22Rv1 (cell line): ENCODE measurements around the gene STRN4.

Source experiments
- H3K27ac ChIP-seq: fragments of 450-650 bp; 2 replicates; pipeline ENCODE4 v1.5.1; 2017
- ZFX ChIP-seq: fragments of 450-650 bp; IDR thresholded peaks from 2 replicates; pipeline ENCODE4 v1.6.1; 2017; ENCODE audit warnings: antibody characterized with exemption, borderline replicate concordance
- TF ChIP-seq, protein P1 (sequence below): fragments of 450-650 bp; IDR thresholded peaks from 2 replicates; pipeline ENCODE4 v1.5.1; 2017; ENCODE audit warnings: mild to moderate bottlenecking

Gene STRN4

DNA sequence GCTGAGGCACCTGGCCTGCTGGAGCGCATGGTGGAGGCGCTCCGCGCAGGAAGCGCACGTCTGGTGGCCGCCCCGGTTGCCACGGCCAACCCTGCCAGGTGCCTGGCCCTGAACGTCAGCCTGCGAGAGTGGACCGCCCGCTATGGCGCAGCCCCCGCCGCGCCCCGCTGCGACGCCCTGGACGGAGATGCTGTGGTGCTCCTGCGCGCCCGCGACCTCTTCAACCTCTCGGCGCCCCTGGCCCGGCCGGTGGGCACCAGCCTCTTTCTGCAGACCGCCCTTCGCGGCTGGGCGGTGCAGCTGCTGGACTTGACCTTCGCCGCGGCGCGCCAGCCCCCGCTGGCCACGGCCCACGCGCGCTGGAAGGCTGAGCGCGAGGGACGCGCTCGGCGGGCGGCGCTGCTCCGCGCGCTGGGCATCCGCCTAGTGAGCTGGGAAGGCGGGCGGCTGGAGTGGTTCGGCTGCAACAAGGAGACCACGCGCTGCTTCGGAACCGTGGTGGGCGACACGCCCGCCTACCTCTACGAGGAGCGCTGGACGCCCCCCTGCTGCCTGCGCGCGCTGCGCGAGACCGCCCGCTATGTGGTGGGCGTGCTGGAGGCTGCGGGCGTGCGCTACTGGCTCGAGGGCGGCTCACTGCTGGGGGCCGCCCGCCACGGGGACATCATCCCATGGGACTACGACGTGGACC, 9.7 kb upstream of the STRN4 start:
- no peak overlapping the region for H3K27ac ChIP-seq
- TF ChIP-seq, protein P1, sequence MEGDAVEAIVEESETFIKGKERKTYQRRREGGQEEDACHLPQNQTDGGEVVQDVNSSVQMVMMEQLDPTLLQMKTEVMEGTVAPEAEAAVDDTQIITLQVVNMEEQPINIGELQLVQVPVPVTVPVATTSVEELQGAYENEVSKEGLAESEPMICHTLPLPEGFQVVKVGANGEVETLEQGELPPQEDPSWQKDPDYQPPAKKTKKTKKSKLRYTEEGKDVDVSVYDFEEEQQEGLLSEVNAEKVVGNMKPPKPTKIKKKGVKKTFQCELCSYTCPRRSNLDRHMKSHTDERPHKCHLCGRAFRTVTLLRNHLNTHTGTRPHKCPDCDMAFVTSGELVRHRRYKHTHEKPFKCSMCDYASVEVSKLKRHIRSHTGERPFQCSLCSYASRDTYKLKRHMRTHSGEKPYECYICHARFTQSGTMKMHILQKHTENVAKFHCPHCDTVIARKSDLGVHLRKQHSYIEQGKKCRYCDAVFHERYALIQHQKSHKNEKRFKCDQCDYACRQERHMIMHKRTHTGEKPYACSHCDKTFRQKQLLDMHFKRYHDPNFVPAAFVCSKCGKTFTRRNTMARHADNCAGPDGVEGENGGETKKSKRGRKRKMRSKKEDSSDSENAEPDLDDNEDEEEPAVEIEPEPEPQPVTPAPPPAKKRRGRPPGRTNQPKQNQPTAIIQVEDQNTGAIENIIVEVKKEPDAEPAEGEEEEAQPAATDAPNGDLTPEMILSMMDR: no peak
- no peak for TF ChIP-seq ZFX

DNA sequence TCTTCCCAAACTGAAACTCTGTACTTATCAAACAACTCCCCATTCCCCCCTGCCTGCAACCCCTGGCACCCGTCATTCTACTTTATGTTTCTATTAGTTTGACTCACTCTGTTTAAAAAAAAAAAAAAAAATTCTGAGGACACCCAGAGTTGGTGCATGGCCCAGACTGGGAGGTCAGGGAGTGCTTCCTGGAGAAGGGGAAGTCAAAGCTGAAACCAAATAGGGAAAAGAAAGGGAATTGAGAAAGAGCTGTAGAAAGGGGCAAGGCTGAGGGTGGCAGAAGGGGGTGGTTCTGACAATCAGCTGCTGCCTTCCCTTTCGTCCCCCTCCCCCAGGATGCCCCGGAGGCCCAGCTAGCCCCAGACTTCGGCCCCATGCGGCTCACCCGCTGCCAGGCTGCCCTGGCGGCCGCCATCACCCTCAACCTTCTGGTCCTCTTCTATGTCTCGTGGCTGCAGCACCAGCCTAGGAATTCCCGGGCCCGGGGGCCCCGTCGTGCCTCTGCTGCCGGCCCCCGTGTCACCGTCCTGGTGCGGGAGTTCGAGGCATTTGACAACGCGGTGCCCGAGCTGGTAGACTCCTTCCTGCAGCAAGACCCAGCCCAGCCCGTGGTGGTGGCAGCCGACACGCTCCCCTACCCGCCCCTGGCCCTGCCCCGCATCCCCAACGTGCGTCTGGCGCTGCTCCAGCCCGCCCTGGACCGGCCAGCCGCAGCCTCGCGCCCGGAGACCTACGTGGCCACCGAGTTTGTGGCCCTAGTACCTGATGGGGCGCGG, 9.0 kb upstream of the STRN4 start:
- TF ChIP-seq, protein P1: no peak
- no peak overlapping the region for H3K27ac ChIP-seq

DNA sequence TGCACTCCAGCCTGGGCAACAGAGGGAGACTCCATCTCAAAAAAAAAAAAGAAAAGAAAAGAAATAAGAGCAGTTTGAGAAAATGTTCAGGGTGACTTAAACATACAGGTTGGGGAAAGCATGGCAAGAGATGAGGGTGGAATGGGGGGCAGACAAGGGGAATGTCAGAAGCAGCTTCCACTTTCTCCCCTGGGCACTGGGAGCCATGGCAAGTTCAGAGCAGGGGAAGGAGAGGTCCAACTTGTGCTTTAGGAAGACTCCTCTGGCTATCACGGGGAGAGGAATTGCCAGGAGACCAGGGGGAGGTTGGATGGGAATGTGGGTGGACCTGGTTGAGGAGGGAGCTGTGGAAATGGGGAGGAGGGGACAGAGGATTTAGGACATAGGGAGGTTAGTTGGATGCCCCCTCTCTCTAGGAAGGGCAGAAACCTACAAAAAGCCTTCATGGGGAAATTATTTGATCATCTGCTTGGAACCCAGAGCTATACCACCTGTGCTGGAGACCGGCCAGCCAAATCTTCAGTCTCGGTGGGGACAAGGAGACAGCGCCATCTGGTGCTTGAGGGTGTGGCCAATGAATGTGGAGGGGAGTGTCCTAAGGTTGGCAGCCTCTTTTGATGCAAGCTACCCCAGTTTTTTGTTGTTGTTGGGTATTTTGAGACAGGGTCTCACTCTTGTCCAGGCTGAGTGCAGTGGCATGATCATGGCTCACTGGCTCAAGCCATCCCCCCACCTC, 7.3 kb upstream of the STRN4 start:
- H3K27ac ChIP-seq: no peak overlapping the region

DNA sequence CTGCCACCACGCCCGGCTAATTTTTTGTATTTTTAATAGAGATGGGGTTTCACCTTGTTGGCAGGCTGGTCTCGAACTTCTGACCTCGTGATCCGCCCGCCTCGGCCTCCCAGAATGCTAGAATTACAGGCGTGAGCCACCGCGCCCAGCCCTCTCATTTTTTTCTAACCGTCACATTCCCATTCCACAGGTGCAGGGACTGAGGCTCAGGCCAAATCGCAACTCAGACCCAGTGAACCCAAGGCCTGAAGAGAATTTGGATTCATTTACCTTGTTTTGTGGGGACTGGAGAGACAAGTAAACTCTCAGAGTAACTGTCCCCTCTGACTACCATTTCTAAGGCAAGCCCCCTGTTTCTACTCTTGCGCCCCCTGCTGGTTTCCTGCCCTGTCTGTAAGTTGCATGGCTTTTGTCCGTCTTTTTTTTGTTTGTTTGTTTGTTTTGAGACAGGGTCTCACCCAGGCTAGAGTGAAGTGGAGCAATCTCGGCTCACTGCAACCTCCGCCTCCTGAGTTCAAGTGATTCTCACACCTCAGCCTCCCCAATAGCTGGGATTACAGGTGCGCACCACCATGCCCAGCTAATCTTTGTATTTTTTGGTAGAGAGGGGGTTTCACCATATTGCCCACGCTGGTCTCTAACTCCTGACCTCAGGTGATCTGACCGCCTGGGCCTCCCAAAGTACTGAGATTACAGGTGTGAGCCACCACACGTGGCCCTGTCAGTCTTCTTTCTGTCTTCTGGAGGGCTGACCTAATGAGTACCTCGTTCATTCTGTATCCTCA, 2.3 kb upstream of the STRN4 start:
- TF ChIP-seq, protein P1: peak; percentile 93
- TF ChIP-seq ZFX: no peak
- no peak overlapping the region for H3K27ac ChIP-seq

More for the DNA sequence above, 7.3 kb upstream of the STRN4 start:
- no peak for TF ChIP-seq ZFX
- TF ChIP-seq, protein P1: peak; percentile 82

DNA sequence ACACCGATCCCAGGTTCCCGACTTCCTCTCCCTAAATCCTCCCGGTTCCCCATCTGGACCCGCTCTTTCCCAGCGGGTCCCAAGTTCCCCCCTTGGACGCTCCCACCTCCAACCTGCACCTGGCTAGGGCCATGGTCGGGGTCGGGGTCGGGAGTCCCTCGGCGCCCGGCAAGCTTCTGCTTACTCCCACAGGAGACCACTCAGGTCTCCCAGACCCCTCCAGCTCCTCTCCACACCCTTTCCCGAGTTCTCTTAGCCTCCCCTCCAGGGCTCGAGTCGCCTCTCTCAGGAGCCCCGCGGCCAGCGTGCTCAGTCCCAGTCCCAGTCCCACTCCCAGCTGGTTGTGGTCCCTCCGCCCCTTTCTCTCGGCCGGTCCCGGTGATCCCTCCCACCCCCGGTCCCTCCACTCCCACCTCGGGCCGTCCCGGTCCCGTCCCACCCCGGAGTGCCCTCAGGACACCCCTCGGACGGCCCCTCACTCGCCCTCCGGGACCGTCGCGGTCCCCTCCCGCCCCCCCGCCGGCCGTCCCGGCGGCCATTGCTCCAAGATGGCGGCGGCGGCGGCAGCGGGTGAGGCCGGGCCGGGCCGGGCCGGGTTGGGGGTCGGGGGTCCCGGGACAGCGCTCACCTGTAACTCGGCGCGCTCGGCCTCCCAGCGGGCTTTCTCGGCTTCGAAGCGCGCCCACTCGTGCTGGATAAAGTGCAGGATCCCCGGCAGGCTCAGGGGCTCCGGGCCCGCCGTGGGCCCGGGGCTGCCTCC, 549 bp downstream of the STRN4 start, which contains the start of gene FKRP:
Gene FKRP (plus strand): TSS at position 537 of the 760 bp plus-strand sequence. CDS start 9,394 bp downstream, outside the sequence.
- TF ChIP-seq ZFX: no peak
- TF ChIP-seq, protein P1: no peak
- H3K27ac ChIP-seq: peak within 1 kb of the TSS; percentile 80

DNA sequence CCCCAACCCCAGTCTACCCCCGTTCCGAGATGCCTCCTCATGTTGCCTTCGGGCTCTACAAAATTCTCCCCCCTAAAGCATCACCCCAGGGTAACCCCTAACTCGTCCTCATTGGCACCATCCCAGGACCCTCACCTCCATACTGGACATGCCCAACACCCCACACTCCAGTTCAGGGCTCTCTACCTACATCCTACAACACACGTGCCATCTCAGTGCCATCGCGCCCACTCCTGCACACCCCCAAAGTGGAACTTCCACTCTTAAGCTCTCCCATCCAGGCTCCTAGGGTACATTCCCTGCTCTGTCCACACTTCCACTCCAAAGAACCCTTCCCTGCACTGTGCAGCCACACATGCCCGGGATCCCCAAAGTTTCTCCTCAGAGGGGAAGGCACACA, 1.2 kb downstream of the STRN4 start:
- TF ChIP-seq ZFX: no peak
- TF ChIP-seq, protein P1: no peak
- H3K27ac ChIP-seq: peak overlapping the region; percentile 80
